ENCODE results near the gene ZBTB46.

- TF ChIP-seq CTCF (conservative IDR thresholded peaks at IDR 0.05; ENCODE audit: low read depth, low read length) (no peak), EZH2 (IDR thresholded peaks at IDR 0.05; ENCODE audit: borderline replicate concordance, low read depth, low read length, poor library complexity, severe bottlenecking) (no peak)
Measured at GRCh38 chr20:63789836-63790571, 41.1 kb downstream of the ZBTB46 start.

Measured in A673 (cell line).